ENCODE measurements around the gene CD300LD.

The CD300LD gene

GRCh38 chr17:74567397-74567796, 24.7 kb downstream of the CD300LD start, which contains the start of gene CD300H:
Gene CD300H (minus strand): TSS chr17:74567509.
- H2AFZ ChIP-seq (ENCODE audit: low read length), result no peak within 1 kb of the TSS
- no peaks in the 10 kb centered on the region for H3F3A ChIP-seq (ENCODE audit: insufficient read depth, low read length)
- H4K20me1 ChIP-seq (ENCODE audit: insufficient read depth, low read length), result no peaks in the 10 kb centered on the region
- TF ChIP-seq EZH2 (IDR thresholded peaks at IDR 0.05; ENCODE audit: borderline replicate concordance, low read length) (no peak), CTCF (IDR thresholded peaks at IDR 0.05; ENCODE audit: low read length) (no peak)
- no peaks in the 10 kb centered on the region for H3K79me2 ChIP-seq (ENCODE audit: insufficient read depth, low read length)
- no peak within 1 kb of the TSS for H3K4me2 ChIP-seq (ENCODE audit: low read length)
- no peaks in the 10 kb centered on the region for H3K36me3 ChIP-seq (ENCODE audit: insufficient read depth, low read length)
- H3K9ac ChIP-seq (ENCODE audit: low read length), result no peak within 1 kb of the TSS
- H3K27ac ChIP-seq (ENCODE audit: low read depth, low read length, poor library complexity, severe bottlenecking), result no peak within 1 kb of the TSS
- no peaks in the 10 kb centered on the region for H3K9me2 ChIP-seq (ENCODE audit: low read depth, low read length)
- H3K4me3 ChIP-seq (ENCODE audit: low read depth, low read length, poor library complexity, severe bottlenecking), result no peak within 1 kb of the TSS
- H3K27me3 ChIP-seq (ENCODE audit: insufficient read depth, low read length), result no peaks in the 10 kb centered on the region
- H3K4me1 ChIP-seq (ENCODE audit: insufficient read depth, low read length, severe bottlenecking), result no peaks in the 10 kb centered on the region
- H3K9me3 ChIP-seq (ENCODE audit: low read length), result no peaks in the 10 kb centered on the region

- H3K4me1 ChIP-seq (ENCODE audit: insufficient read depth, low read length, severe bottlenecking), result no peaks in the 10 kb centered on the region
- no peaks in the 10 kb centered on the region for H3K9me3 ChIP-seq (ENCODE audit: low read length)
- no peaks in the 10 kb centered on the region for H3K79me2 ChIP-seq (ENCODE audit: insufficient read depth, low read length)
- peak; percentile 69 for TF ChIP-seq CTCF (IDR thresholded peaks at IDR 0.05; ENCODE audit: low read length)
- TF ChIP-seq EZH2 (IDR thresholded peaks at IDR 0.05; ENCODE audit: borderline replicate concordance, low read length), result no peak
- H4K20me1 ChIP-seq (ENCODE audit: insufficient read depth, low read length), result no peaks in the 10 kb centered on the region
- no peak overlapping the region for H2AFZ ChIP-seq (ENCODE audit: low read length)
- no peaks in the 10 kb centered on the region for H3K36me3 ChIP-seq (ENCODE audit: insufficient read depth, low read length)
- no peak overlapping the region for H3K9ac ChIP-seq (ENCODE audit: low read length)
- H3K27me3 ChIP-seq (ENCODE audit: insufficient read depth, low read length), result no peaks in the 10 kb centered on the region
- H3K9me2 ChIP-seq (ENCODE audit: low read depth, low read length), result no peaks in the 10 kb centered on the region
- no peaks in the 10 kb centered on the region for H3F3A ChIP-seq (ENCODE audit: insufficient read depth, low read length)
- no peak overlapping the region for H3K27ac ChIP-seq (ENCODE audit: low read depth, low read length, poor library complexity, severe bottlenecking)
- no peak overlapping the region for H3K4me3 ChIP-seq (ENCODE audit: low read depth, low read length, poor library complexity, severe bottlenecking)
- H3K4me2 ChIP-seq (ENCODE audit: low read length), result no peak overlapping the region
Measured at GRCh38 chr17:74566132-74566753, 25.8 kb downstream of the CD300LD start.

- Histone ChIP-seq H3K79me2 (ENCODE audit: insufficient read depth, low read length) (no peaks in the 10 kb centered on the region), H3K4me1 (ENCODE audit: insufficient read depth, low read length, severe bottlenecking) (no peaks in the 10 kb centered on the region), H3K27ac (ENCODE audit: low read depth, low read length, poor library complexity, severe bottlenecking) (no peak overlapping the region), H3K9me2 (ENCODE audit: low read depth, low read length) (no peaks in the 10 kb centered on the region), H3K27me3 (ENCODE audit: insufficient read depth, low read length) (no peaks in the 10 kb centered on the region), H3K4me2 (ENCODE audit: low read length) (no peak overlapping the region), H3K4me3 (ENCODE audit: low read depth, low read length, poor library complexity, severe bottlenecking) (no peak overlapping the region), H3K9me3 (ENCODE audit: low read length) (no peaks in the 10 kb centered on the region), H3K9ac (ENCODE audit: low read length) (no peak overlapping the region), H2AFZ (ENCODE audit: low read length) (no peak overlapping the region), H3F3A (ENCODE audit: insufficient read depth, low read length) (no peaks in the 10 kb centered on the region), H4K20me1 (ENCODE audit: insufficient read depth, low read length) (no peaks in the 10 kb centered on the region), H3K36me3 (ENCODE audit: insufficient read depth, low read length) (no peaks in the 10 kb centered on the region)
- no peak for TF ChIP-seq EZH2 (IDR thresholded peaks at IDR 0.05; ENCODE audit: borderline replicate concordance, low read length)
Measured at GRCh38 chr17:74565126-74565525, 27.0 kb downstream of the CD300LD start.

- Histone ChIP-seq H3F3A (ENCODE audit: insufficient read depth, low read length) (no peaks in the 10 kb centered on the region), H2AFZ (ENCODE audit: low read length) (no peak overlapping the region), H3K27ac (ENCODE audit: low read depth, low read length, poor library complexity, severe bottlenecking) (no peak overlapping the region), H3K36me3 (ENCODE audit: insufficient read depth, low read length) (no peaks in the 10 kb centered on the region), H3K9me2 (ENCODE audit: low read depth, low read length) (no peaks in the 10 kb centered on the region), H4K20me1 (ENCODE audit: insufficient read depth, low read length) (no peaks in the 10 kb centered on the region), H3K4me3 (ENCODE audit: low read depth, low read length, poor library complexity, severe bottlenecking) (no peak overlapping the region), H3K9me3 (ENCODE audit: low read length) (no peaks in the 10 kb centered on the region), H3K27me3 (ENCODE audit: insufficient read depth, low read length) (0 out of 2 replicates have a peak, but pooled peaks cover 4% of the 10 kb centered on the region), H3K9ac (ENCODE audit: low read length) (no peak overlapping the region), H3K4me1 (ENCODE audit: insufficient read depth, low read length, severe bottlenecking) (no peaks in the 10 kb centered on the region), H3K79me2 (ENCODE audit: insufficient read depth, low read length) (no peaks in the 10 kb centered on the region), H3K4me2 (ENCODE audit: low read length) (no peak overlapping the region)
- TF ChIP-seq CTCF (IDR thresholded peaks at IDR 0.05; ENCODE audit: low read length) (no peak), EZH2 (IDR thresholded peaks at IDR 0.05; ENCODE audit: borderline replicate concordance, low read length) (no peak)
Measured at GRCh38 chr17:74563358-74563757, 28.7 kb downstream of the CD300LD start.
